Activated CD8-positive, alpha-beta memory T cell treated with anti-CD3 and anti-CD28 coated beads for 1 hour (primary cell): ENCODE data around the gene SESN3.
"Not testable (repeated sequence)": the region's sequence is repeated elsewhere in the genome, so short reads cannot be mapped to it uniquely, and the experiment has no call there.

Experiments used
- DNase-seq, 2 donors: peaks; one replicate each; pipeline ENCODE4 v3.0.0-alpha.2; 2020; ENCODE audit warnings: low read depth in 1 of 2; ENCODE audit errors: extremely low read depth in 1 of 2

Gene SESN3

DNA sequence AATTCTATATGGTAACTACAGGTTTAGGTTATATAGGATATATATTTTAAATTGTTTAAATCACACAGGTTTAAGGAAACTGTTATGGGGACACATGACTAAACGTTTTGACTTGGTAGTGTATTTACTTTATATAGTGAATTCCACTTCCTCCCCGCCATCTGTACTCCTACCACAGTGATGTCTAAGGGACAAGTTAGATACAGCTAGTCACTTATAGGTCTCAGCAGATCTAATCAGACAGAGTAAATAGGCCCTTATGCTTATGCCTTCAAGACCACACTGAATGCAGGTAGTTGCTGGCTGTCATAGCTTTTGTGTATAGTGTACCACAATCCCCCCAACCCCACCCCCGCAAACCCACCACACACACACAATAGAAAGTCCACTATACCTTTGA, 8.2 kb downstream of the SESN3 start:
- no peak for DNase-seq

DNA sequence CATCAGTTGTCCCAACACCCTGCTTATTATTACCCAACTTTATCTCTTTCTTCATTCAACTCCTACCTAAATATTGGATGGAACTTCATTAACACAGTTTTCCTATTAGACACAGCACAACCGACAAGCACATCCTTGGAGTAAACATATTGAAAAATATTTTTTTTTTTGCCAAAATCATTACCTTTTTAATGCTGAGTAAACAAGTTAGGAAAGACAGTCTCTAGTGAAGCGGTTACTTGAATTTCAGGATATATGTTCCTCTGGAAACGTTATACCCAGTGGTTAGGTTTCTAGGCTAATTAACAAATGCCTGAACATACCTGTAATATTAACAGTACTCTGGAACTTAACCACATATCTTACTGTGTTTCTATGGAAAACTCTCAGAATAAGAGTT, 11.4 kb downstream of the SESN3 start:
- DNase-seq: no peak

DNA sequence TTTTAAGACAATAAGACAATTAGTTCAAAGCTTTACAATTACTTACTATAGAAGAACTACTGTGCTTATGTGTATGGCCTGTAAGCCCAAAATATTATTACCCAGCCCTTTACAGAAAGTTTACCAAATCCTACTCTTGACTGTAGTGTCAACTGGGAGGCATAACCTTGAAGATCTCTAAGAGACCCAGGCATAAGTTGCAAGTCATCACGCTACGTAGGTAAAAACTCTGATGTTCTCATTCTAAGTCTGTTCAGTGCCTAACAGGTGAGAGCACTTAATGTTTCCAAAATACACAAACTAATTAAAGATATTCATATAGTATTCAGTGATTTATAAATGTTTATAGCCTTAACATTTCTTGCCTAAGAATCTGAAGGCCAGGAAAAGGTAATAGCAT, 12.9 kb downstream of the SESN3 start:
- DNase-seq: no peak

DNA sequence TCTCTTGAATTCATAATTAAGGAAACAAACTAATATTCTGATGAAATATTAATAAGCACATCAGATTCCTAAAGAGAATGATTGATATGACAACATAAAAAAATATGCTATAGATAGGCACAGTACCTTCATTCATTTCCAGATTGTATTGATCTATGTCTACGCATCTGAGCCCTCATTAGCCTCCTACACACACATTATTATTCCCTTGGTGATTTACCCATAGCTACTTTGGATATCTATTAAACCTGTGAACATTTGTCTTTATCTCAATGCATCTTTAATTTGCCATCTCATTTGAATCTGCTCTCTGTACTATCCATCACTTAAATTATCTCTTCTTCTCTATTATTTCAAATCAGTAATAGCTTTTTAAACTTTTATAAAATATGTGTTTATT, 18.4 kb downstream of the SESN3 start:
- DNase-seq: no peak

DNA sequence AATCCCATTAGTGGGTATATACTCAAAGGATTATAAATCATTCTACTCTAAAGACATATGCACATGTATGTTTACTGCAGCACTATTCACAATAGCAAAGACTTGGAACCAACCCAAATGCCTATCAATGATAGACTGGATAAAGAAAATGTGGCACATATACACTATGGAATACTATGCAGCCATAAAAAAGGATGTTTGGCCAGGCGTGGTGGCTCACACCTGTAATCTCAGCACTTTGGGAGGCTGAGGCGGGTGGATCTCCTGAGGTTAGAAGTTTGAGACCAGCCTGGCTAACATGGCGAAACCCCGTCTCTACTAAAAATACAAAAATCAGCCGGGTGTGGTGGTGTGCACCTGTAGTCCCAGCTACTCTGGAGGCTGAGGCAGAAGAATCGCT, 21.5 kb downstream of the SESN3 start:
- DNase-seq: not testable (repeated sequence)

DNA sequence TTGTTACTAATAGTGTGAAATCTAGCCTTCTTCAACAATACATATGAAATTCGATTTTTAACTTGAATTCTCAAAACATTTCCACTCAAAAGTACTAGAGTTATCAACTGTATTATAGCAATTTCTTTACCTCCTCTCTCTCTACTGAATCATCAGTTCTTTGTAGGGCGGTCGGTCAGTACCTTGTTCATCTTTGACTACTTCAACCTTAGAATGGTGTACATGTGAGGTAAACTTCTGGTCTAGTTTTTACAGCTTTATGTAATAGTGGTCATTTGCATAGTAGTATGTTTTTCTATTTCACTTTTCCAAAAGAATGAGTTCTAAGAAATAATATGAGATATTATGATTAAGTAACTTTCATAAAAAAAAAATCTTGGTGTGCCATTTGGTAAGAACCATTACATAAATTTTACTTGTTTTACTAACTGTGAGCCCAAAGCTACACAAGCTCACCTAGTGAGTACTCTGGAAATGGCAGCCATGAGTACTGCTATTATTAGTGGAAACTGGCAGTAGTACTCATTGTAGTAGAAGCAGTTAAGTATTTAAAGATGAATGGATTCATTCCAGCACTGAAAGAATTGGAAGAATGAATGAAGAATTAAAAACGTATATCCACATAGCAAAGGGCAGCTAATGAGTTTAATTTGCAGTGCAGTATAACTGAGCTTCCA, 30.1 kb downstream of the SESN3 start:
- no peak for DNase-seq

DNA sequence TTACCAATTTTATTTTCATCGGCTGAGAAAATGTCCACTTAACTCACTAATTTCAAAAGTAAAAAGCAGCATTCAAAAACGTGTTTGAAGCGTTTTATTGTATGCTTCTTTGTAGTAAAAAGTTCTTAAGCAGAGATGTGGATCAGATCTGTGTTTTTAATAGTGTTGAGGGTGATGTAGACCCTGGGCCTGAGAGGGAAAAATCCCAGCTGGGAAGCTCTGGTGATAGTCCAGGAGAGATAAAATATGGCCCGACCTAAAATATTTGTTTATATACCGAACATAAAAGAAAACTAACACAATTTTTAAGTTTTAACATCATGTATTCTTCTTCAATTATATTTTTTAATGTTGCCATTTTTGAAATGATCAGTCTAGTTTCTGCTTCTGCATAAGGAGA, 35.2 kb downstream of the SESN3 start:
- DNase-seq: no peak

DNA sequence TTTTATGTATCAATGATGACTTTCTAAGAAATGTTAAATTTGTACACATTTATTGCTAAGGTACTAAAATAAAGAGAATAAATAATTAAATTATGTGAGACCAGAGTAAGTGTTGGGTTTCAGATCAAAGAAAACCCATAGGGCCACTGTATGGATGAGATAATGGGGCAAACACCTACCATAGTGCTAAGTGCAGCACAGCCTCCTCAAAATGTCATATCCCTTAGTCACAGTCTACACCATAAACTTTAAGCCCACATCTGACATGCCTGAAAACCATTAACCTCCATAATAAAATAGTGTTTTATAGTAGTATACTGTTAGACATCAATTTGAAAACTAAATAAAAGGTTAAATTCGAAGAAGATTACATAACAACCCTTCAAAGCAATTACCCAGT, 37.5 kb downstream of the SESN3 start:
- DNase-seq: no peak

DNA sequence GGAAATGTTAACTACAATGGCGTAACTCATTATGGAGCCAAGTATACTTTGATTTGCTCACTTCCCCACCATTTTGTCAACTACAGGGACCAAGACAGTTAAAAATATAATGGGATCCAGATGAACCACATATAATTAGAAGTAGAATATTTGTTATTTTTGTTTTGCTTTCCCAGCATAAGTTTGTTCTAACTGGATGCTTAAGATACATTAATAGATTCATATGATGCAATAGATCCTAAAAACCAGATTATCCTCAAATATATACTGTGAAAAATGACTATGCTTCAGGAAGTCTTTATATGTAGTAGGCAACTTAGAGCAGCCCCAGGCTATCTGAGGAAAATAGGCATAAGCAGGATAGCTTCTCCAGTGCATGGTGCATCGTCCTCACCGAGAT, 38.3 kb downstream of the SESN3 start:
- no peak for DNase-seq

DNA sequence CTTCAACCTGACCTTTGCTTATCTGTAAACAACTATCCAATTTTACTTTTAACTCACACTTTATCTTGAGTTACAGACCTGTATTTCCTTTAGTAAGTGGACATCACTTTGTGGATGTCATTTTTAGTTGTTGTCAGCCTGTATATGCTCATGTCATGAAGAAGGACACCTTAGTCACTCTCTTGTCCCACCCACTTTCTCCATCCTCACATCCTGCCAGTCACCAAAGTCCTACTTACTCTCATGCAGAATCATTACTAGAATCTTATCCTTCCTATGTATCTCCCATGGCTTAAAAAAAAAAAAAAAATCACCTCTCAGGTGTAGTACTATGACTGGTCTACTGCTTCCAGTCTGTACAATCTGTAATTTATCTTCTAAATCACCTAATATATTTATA, 43.3 kb downstream of the SESN3 start:
- no peak for DNase-seq

DNA sequence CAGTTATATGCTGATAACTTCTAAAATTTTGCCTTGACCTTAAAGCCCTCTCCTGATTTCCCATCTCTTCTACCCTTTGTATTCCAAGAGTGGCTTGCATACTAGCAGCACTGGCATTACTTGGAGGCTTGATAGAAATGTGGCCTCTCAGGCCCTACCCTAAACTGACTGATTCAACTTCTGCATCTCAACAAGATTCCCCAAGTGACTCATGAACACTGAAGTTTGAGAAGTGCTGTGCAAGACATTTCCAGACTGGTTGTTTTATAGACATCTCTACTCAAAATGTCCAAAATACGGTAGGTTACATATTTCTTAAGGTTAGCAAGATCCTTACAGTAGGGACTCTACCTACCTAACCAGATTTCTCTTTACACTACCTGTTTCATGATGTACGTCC, 48.6 kb downstream of the SESN3 start:
- DNase-seq: no peak

DNA sequence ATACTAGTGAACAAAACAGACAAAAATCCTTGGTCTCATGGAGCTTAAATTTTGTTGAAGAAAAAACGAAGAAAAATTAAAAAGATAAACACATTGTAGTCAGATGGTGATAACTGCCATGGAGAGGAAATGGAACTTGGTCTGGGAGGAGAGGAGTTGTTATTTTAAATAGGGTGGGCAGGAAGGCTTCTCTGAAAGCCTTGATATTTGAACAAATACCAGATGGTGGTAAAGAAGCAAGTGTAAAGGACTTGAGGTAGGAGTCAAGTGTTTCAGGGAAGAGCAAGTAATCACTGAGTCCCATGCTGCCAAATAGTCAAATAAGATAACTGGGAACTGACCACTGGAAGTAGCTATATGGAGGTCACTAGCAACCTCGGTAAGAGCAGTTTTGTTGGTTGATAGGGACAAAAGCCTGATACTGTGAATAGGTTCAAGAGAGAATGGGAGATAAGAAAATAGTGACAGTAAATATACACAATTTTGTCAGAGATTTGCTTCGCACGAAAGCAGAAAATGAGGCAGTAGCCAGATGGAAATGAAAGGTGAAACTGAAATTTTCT, 55.1 kb downstream of the SESN3 start:
- no peak for DNase-seq

DNA sequence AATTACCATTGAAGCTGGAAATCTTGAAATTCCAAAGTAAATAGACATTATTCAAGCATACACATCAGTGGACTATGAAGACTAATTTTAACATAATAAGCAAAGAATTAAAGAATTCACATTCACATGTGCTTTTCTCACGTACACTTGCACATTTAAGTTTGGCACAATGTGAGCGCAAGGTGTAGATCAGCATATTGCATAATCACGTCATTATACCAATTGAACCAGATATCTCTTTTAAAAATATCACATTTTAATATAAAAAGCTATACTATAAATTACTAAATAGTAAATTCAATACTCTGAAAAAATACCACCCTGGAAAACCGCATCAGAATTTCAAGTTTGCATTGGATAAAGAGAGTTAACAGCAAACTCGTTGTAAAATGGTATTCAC, 60.7 kb downstream of the SESN3 start:
- DNase-seq: no peak

DNA sequence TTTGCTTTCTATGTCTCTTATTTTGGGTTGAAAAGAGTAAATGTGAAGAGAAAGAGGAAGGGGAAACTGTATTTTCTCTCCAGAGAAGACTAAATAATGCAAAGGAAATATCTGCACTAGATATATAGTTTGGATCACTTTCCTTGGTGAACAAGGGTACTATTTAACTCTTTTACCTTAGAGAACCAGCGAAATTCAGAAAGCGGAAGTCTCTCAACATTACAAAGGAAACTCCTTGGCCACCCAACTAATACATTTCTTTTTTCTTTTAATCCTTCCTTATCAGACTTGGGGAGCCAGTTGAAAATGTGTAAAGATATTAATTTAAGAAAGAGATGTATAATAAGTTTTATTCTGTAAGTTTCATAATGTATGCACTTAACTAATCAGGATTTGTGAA, 64.2 kb downstream of the SESN3 start:
- DNase-seq: no peak

DNA sequence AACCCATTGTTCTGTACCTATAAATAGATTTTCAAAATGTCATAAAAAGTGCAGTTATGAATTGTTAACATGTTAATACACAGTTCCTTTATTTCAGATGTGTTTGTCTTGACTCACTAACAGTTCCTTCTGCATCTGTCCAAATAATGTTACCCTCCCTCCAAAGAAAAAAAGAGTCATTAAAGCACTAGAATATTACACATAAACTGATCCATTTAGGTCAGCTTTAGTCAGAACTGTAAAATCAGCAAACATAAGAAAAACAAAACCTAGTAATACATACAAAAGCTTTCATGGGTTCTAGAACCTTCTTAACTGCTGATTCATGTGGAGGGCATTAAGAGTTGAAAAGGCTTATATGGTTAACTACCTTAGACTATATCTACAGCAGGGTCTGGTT, 65.4 kb downstream of the SESN3 start:
- no peak for DNase-seq

DNA sequence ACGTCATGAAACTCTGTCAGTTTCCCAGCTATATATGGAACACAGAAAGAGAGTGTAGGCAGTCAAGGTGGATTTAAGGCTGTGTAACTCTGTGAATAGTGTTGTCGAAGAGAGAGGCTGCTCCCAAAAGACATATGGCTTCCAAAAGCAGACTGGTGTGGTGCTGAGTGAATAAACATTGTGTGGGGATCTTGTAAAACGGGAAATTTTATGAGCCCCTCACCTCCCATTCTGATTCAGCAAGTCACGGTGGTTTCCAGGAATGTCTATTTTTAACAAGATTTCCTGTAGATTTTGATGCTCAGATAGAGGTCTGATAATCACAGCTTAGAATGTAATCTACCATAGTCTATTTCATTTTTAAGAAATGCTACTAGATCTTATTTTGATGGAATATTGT, 67.9 kb downstream of the SESN3 start:
- DNase-seq: no peak

DNA sequence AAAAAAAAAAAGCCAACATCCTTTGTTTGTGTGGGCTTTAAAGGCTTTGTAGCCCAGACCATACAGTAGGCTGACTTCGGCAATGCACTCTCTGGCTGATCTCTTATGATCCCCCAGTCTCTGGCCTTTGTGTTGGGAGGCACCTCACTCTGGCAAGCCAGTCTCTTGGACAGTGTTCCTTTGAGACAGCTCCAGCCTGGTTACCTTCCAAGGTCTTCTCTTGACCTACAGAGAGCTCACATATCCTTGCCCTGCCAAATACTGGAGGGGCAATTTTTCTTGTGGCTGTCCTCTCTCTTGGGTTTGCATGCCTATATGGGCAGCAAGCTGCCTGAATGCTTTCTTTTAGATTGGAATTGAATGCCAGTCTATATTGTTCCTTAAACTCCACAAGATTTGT, 69.8 kb downstream of the SESN3 start:
- no peak for DNase-seq

DNA sequence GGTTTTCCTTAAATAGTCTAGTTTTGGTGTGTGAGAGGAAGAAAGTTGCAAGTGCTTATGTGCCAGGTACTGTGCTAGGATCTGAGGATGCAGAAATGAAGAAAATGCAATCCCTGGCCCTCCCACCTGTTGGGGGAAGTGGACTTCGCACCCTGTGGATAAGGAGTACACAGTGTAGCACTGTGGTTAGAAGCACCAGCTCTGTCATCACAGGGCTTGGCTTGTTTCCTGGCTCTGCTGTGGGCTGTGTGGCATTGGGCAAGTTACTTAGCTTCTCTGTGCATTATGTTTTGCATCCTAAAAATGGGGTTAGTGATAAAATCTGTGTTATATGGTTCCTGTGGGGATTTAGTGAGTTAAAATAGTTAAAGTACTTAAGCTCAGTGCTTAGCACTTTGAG, 73.2 kb downstream of the SESN3 start:
- DNase-seq: no peak

DNA sequence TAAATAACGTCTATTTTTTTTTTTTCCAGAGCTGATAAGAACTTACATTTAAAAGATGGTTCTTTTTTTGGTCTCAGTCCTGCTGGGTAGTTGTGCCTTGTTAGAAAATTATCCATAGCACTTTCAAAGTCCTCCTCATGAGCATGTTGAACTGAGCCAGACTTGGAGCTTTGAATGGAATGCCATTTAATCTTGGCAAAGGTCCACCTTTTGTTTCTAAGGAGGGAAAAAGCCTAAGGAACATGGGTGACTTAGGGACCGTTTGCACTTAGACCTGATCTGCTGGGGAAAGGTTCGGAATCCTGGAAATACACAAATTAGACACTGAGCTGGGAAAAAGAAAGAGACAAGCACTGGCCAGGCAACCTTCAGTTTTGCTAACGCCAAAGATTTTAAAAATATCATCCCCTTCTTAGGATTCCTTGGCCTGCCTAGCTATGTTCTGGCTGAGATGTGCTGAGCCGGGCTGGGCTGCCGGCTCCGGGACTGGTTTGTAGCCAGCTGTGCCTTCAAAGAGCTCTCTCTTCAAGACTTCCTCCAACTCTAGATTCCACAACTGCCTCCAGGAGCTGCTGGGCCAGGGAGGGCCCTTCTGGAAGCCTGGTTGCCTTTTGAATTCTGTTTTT, 74.0 kb downstream of the SESN3 start:
- DNase-seq: no peak

DNA sequence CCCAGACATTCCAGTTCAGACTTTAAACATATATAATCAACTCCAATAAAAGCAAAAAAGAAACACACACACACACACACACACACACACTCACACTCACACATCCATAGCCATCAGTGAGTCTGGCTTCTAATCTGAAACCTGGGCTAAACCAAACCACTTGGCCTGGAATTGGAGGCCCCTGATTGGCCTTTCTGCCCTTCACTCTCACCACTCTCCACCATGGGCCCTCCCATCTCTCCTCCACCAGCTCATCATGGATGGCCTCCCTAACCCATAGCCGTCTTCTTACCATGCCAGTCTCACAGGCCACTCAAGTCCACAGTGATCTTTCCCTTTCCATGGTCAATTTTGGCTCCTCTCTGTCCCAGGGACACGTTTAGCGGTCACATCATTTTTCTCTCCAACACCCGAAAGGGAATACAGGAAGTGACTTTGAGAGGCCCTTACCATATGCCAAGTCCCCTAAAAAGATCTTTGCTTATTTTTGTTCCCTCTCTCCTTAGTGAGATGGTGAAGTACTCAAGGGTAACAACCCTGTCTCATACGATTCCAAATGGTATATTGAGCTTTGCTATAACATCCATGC, 74.8 kb downstream of the SESN3 start:
- no peak for DNase-seq

DNA sequence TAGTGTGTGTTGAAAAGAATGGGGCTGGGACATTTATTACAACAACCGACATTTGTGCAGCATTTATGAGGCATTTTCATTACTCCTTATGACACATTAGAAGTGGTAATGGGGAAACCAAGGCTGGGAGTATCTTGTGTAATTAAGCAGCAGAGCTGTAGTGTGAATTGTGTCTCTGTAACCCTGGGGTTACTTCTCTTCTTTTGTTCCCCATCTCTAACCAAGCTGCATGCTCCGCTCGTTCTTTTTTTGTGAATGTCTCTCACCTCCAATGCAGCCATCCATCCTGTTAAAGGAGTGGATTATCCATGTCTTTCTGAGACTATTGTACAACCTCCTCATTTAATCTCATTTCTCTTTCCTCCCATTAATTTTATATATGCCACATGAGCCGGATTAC, 75.6 kb downstream of the SESN3 start:
- no peak for DNase-seq

DNA sequence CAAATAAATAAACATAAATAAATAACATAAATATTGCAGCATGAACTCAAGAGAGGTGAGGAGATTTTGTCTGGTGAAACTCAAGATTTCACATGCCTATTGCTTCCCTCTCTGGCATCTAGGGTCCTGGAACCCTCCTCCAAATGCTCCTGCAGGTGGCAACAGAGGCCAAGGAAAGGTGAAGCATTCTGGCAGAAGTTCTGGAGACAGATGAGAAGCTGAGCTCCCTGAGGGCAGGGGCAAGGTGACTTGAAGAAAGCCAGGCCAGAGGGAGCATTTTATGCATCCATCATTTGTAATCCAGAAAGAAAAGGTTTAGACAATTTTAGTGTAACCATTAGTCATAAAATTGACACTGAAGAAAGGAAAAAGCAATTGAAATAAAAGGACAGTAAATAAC, 76.5 kb downstream of the SESN3 start:
- no peak for DNase-seq
